ENCODE measurements around the gene ALOX15B.

The ALOX15B gene

DNA sequence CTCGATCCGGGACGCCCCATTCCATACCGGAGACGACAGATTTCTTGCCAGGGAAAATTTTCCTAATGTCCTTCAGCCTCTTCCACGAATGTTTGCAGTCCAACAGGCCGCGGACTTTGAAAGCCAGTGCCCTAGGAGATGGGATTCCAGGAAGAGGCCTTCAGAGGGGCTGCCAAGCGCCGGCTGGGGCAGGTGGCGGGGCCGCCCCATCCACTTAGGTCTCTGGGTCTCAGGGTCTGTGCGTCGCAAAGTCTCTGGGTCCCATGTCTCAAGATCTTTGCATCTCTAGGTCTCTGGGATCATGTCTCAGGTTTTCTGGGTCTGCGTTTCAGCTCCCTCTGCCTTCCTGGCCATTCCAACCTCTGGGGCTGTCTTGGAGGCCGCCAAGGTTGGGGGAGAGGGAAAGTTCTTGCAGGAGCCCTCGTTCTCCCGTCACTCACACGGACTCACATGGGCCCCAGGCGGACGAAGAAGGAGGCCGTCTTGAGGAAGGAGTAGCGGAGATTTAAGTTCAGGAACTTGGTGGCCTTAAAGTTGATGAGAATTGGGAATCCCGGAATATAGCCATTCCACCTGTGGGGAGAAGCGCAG is 41.4 kb downstream of the ALOX15B start:
- no peak for DNase-seq (ENCODE audit: low read depth)

DNA sequence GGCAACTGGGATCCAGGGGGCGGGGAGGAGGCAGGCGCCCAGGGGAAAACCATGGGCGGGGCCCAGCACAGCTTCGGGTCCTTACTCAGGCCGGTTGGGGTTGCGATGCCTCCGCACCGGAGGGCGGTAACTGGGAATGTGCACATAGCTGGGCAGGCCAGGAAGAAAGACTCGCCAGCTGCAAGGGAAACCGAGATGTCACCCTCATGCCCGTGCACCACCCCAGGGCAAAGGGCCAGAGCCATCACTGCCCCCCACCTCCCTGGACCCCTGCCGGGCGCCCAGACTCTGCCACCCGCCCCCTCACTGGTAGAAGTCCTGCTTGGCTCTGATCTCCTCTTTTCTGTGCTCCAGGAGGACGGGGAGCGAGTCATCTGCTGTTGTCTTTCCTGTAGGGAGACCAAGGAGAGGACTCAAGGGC is 42.0 kb downstream of the ALOX15B start:
- DNase-seq (ENCODE audit: low read depth) = no peak

DNA sequence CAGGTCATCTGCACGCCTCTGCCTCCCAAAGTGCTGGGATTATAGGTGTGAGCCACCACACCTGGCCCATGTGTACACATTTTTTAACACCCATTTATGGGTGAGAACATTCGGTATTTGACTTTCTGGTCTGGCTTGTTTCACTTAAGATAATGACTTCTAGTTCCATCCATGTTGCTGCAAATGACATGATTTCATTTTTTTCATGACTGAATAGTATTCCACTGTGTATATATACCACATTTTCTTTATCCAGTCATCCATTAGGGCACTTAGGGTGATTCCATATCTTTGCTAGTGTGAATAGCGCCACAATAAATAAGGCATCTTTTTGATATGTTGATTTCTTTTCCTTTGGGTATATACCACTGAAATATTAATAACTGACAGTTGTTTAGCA is 43.0 kb downstream of the ALOX15B start:
- DNase-seq (ENCODE audit: low read depth) = no peak

DNA sequence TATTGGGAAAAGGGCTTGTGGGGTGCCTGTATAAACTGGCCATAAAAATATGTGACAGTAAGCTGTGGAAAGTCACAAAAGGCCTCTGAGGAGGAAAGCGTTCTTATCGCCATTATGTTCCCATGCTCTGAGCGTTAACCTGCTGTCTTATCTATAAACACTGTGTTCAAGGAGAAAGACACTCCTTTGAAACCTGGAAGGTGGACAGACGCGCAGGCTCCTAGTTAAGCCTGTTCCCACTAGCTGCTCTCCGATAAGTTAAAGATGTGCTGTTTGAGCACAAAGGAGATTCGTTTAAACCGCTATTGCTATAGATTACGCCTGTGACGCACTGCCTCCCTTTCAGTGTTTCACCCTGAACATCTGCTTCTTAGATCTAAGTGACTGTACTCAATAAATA is 43.4 kb downstream of the ALOX15B start:
- no peak for DNase-seq (ENCODE audit: low read depth)

DNA sequence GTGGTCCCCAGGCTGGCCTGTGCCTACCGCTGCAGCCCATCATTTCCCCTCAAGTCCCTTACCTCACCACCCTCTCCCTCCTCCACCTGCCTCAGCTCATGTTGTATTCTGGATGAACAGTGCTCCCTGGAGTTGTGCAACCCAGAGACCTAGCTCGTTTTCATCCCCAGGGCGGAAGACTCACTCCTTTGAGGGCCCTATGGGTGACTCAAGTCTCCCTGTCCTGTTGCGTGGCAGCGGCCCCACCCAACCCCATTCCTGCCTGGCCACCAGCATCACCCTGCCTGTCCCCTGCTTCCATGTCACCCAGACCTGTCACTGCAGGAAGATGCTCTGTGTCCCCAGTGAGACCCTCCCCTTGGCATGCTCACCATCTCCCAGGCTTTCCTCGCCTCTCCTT is 45.4 kb downstream of the ALOX15B start:
- no peak for DNase-seq (ENCODE audit: low read depth)

DNA sequence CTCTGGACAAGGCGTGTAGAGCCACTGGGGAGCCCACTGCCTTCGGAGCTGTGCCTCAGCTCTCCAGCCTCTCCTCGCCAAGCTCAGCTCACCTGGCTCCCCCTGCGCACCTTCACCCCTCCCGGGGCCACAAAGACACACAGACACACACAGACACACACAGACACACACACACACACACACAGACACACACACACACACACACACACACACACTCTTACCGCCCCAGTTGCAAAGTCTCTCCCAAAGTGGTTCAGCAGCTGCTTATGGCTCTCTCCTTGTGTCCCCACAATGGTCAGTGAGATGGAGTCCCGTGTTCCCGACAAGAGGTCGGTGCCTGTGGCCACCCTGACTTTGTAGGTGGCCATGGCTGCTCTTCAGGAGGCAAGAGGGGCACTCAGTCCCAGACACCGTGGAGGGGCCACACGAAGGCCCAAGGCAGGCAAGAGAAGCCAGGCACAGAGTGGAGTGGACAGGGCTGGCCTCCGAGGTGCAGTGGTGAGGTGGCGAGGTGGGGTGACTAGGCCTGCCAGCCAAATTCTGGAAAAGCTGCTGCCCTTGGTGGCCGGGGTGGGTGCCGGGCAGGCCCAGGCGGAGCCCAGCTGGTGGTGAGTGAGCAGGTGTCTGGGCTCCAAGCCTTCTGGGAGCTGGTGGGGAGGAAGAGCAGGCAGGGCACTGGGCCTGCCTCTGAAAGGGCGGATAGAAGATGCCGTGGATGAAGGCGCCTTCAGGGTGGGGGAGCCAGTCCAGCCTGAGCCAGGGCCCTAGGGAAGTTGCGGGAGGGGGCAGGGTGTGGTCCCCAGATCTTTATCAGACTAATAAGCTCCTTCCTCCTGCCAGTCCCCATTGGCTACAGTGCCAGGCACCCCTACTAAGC is 48.5 kb downstream of the ALOX15B start, which contains the start of gene ALOX12B:
Gene ALOX12B (minus strand): TSS at position 642 of the 877 bp plus-strand sequence. CDS start 274 bp downstream, at position 368.
- no peak for DNase-seq (ENCODE audit: low read depth)

DNA sequence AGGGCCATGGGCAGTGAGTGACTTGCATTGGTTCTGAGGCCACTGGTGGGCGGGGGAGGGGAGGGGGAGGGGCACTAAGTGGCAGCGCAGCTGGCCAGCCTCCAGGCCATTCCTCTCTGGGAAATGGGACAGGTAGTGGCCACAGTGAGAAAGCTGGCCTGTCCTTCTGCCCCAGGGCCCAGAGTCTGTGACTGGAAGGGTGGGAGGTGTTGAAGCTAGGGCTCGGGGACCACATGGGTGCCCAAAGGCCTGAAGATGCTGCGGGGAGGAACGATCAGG is 49.0 kb downstream of the ALOX15B start:
- DNase-seq (ENCODE audit: low read depth) = no peak

DNA sequence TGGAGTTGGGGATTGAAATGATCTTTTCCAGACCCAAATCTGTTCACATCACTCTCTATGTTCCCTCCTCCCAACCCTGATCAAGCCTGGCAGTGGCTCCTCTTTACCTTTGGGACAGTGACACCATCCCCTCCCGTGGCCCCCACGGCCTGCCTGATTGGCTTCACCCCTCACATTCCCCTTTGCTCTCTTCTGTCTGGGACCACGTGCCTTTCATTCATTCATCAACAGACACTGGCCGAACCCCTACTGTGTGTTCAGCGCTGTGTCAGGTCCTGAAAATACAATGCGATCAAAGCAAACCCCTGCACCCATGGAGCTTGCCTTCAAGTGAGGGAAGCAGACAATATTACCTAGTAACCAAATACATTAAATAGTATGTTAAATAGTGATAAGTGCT is 50.9 kb downstream of the ALOX15B start:
- DNase-seq (ENCODE audit: low read depth) = no peak

DNA sequence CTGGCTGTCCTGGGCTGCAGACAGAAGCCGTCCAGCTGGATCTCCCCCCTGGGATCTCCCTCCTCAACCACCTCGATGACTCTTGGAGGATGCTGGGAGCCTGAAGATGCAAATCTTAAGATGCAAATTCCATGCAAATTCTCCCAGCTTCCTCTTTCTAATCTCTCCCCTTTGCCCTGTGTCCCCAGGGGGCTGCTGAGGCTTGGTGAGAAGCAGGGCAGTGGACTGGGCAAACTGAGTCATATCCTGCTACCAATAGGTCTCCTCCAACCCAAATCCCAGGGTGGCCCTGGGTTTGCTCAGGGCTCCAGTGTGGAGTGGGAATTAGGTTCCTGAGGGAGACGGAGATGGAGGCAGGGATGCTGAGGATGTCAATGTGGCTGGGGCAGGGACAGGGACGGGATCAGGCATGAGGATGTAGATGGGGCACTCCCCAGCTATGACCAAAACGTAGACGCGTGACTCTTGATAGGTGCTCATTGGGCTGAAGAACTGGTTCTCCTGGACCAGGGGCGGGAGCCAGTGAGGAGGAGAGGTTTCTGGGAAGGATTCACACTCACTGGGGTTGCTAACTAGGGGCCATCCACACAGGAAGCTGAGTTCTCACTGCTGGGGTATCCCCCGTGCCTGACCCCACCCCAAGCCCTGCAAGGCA is 52.3 kb downstream of the ALOX15B start:
- no peak for DNase-seq (ENCODE audit: low read depth)

DNA sequence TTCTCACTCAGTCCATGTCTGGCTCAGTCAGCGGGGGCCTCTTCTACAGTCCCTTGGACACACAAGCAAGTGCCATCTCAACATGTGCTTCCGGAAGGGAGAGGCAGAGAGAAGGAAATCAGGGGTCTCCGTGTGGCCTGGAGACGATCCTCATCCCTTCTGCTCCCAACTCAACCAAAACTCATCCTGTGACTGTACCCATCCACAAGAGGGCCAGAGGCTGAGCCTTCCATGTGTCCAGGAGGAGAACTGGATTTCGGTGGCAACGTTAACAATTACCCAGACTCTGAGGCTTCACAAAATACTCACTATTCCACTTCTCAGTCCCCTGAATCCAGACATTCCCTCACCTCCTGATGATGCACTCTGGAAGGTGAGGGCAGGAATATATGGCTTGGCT is 56.5 kb downstream of the ALOX15B start:
- DNase-seq (ENCODE audit: low read depth) = no peak

DNA sequence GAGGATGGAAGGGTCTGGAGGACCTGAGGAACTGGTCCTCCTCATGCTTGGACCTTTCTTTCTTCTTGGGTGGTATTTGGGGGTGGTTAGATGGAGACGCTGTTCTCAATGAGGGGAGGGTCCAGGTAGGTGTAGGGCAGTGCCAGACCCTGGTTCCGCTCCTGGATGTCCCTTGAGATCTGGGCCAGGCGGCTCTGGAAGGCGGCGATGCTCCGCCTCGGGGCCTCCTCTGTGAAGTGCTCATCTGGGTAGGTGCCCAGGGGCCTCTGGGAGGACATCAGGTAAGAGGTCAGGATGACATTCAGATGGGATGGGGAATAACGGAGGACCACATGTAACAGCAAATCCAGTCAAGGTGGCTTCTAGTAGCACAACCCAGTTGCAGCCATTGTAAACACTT is 57.7 kb downstream of the ALOX15B start:
- DNase-seq (ENCODE audit: low read depth) = no peak
